HG03045 (cell line): ENCODE results near the gene GPR68.
"Not testable (repeated sequence)": the region's sequence is repeated elsewhere in the genome, so short reads cannot be mapped to it uniquely, and the experiment has no call there.

Source experiments
- ATAC-seq: cut with Tn5 transposase; IDR thresholded peaks from one replicate; pipeline ENCODE4 v1.9.1; 2021; ENCODE audit warnings: mild to moderate bottlenecking, moderate library complexity; ENCODE audit not compliant: unreplicated experiment

GPR68 gene

DNA sequence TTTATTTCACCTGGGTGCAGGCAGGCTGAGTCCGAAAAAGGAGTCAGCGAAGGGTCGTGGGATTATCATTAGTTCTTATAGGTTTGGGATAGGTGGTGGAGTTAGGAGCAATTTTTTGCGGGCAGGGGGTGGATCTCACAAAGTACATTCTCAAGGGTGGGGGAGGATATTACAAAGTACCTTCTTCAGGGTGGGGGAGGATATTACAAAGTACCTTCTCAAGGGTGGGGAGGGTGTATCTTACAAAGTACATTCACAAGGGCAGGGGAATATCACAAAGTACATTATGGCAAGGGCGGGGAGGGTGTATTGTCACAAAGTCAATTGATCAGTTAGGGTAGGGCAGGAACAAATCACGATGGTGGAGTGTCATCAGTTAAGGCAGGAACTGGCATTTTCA is 43.7 kb downstream of the GPR68 start:
- ATAC-seq = not testable (repeated sequence)

DNA sequence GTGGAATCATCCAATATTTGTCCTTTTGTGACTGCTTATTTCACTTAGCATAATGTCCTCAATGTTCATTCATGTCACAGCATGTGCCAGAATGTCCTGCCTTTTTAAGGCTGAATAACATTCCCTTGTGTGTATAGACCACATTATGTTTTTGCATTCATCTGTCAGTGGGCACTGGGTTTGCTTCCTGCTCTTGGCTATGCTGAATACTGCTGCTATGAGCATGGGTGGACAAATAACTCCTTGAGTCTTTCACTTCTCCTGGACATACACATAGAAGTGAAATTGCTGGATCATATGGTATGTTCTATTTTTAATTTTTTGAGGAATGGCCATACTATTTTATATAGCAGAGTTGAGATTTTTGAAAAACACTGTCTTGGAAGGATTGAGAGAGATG is 46.9 kb downstream of the GPR68 start:
- no peak for ATAC-seq

DNA sequence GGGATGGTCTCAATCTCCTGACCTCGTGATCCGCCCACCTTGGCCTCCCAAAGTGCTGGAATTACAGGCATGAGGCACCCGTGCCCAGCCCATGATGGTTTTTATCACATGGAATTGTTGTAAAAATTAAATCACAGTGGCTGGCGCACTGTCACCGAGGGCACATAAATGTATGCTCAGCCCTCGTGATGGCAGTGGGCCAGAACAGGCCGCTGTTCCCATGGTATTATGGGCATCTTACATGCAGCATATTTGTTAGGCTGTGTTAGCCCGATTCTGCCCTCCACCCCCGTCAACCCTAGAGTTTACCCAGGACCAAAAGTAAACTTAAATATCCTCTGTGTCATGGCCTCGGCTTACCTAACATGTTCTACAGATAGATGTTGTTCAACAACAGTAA is 48.6 kb downstream of the GPR68 start:
- ATAC-seq = no peak

DNA sequence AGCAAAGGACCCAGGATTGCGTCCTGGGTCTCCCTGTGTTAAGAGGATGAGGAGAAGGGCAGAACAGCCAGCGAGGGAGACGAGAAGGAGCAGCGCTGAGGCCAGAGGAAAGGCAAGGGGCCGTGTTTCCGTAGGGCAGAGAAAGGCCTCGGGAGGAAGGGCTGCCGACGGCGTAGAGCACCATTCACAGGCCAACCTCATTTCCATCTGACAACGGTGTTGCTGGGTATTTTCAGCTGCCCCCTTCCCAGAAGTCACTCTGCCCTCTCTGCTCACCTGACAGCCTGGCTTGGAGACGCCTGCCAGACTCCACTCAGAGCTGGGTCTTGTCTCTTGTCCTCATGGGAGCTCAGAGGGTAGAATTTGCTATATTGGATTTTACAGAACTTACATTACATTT is 51.4 kb downstream of the GPR68 start:
- ATAC-seq = no peak

DNA sequence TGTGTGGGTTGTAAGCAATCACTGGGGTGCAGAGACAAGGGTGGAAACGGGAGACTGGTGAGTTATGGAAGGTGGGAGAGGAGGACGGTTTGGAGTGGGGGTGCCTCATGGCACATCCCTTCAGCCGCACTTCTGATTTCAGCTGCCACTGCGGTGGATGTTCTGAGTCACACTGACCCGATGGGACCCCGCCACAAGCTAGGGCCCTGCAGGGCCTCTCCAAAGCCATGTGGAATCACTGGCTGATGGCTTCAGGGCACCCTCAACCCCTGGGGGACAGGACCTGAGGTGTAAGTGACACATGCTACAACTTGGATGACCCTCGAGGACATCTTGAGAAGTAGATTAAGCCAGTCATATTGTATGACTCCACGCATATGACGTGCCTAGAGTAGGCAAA is 53.7 kb downstream of the GPR68 start:
- ATAC-seq = no peak

DNA sequence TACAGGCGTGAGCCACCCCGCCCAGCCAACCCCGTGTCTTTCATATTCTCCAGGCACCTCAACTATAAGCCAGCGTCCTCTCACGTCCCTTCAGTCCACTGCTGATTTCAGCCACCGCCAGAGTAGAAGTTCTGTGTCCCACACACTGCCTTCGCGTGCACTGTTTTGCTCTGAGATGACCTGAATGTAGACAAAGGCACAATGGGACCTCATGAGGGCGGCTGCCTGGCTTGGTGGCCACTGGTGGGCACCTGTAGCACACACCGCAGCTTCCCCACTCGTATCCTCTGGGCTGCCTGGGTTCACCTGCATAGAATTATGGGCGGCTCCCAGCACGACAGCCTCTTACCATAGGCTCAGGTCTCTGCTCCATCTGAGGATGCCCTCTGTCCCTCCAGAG is 57.2 kb downstream of the GPR68 start:
- ATAC-seq = no peak

DNA sequence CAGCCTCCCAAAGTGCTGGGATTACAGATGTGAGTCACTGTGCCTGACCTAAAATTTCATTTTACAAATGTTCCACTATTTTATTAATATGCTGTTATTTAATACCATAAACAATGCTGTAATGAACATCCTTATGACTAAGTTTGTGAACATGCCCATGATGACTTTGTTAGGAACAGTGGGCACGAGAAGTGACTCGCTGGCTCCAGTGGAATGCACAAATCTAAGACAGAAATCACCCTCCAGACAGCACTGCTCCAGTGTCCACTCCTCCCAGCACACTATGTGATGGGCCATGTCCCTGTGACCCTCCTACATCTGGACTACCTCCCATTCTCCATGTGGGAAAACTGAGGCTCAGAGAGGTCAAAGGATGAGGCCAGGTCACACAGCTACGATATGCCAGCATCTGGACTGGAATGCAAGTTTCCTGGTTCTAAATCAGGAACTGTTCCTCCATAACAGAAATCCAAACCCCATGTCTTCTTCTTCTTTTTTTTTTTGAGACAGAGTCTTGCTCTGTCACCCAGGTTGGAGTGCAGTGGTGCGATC is 57.9 kb downstream of the GPR68 start:
- ATAC-seq = no peak

DNA sequence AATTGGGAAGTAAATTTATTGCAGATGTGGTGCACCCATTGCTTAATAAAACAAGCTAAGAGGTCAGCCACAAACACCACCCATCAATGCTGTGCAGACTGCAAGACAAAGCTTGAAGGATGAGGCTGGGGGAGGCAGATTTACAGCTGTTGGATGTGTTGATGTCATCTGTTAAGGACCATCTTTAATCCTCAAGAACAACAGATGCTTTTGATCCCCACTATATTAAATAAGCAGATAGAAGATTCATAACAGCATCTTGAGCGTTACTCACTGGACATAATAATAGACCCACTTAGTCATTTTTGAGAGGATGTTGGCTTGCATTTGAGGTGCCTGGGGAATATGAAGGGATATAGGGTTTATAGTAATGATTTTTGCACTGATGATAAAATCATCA is 58.8 kb downstream of the GPR68 start:
- no peak for ATAC-seq

DNA sequence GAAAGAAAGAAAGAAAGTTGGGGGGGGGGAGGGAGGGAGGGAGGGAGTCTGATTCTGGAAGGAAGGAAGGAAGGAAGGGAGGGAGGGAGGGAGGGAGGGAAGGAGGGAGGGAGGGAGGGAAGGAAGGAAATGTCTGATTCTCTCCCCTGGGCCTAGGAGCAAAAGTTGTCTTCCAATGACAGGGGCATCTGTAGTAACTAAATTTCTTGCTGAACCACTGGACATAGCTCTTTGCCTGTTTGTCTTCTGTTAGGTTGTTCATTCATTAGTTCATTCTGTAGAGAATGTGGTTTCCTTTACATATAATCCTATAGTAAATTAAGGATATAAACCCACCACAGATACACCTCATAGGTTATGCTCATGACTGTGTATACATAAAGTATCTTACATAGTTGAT is 59.9 kb downstream of the GPR68 start:
- ATAC-seq = no peak

DNA sequence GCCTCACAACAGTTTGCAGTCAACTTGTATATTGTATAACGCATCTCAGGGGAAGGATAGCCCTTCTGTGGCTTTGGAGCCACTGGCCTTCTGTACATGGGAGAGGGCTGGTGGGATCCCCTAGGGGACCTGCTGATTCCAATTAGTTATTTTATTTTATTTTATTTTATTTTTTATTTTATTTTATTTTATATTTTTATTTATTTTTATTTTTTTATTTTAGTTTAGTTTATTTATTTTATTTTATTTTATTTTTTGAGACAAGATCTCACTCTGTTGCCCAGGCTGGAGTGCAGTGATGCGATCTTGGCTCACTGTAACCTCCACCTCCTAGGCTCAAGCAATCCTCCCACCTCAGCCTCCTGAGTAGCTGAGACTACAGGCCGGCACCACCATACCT is 61.8 kb downstream of the GPR68 start:
- ATAC-seq = not testable (repeated sequence)
